NCI-H187 (cell line): ENCODE data around the gene LZTR1.

Experiments used
- DNase-seq, 2 experiments: peaks; one replicate each; lab custom pipeline; 2025; lab: John Stamatoyannopoulos, UW

The LZTR1 gene

DNA sequence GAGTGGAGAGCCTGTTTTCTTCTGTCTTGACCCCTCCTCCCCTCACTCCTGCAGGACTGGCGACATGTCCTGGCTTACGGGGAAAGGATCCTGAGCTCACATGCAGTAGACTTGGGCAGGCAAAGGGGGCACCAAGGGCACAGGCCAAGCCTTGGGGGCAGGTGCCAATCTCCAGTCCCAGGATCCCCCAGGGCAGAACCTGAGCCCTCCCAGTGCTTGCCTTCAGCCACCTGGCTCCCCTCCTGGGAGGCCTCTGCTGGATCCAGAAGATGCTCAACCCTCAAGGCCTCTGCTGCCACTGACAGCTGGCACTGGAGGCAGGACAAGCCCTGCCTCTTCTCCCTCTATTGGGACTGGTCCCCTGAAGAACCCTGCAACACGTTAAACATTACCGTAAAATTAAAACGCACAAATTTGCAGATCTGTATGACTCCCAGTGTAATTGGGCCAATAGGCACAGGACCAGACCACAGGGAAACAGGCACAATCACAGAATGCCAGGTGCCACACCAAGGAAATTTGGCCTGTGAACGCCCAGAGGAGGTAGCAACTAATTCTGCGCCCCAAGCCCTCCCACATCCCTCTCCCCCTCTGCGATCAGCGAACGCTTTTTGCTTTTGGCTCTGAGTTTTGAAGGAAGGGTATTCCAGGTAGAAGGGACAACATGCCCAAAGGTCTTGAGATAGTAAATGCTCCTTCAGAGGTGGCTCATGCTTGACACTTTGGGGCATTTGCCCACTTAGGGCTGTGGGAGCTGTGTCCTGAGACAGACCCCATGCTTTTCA is 967 bp upstream of the LZTR1 start:
- DNase-seq = no peak

DNA sequence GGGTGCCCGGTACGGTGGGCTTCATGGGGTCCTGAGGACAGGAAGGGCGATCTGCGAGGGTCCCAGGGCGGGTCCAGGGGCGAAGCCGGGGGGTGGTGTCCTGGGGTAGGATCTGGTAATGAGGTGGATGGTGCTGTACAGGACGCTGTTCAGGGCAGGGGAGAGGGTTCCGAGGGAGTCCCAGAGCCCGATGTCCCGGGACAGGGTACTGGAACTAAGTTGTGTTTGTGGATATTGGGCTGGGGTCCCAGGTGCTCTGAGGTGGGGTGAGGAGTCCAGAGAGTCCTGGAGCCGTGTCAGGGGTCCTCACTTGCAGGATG is 426 bp downstream of the LZTR1 start:
- no peak for DNase-seq

DNA sequence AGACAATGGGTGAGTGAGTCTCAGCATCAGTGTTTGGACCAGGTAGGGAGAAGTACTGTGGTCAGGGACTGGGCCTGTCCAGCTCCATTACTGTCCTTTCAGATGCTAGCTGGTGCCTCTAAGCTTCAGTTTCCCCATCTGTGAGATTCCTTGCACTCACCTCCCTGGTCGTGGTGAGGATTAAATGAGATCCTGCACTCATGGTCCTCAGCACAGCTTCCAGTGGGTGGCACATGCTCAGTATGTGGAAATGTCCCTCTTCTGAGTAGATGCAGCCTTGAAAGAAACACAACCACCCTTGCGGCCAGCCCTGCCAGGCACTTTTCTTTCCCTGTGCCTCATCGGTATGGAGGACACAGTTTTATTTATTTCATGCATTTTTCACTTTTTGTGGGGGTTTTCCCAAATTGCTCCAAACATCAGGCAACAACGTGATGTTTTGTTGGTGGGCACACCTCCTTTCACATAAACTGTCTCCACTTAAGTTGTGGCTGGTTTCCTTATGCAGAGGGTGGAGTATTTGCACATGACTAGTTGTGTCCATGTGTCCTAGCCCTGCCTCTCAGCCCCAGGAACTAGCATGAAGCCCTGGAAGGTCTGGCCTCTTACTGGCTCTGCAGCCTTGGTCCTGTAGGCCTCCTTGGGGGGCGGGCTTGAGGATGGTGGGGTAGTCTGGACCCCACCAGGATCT is 1.1 kb downstream of the LZTR1 start:
- no peak for DNase-seq

DNA sequence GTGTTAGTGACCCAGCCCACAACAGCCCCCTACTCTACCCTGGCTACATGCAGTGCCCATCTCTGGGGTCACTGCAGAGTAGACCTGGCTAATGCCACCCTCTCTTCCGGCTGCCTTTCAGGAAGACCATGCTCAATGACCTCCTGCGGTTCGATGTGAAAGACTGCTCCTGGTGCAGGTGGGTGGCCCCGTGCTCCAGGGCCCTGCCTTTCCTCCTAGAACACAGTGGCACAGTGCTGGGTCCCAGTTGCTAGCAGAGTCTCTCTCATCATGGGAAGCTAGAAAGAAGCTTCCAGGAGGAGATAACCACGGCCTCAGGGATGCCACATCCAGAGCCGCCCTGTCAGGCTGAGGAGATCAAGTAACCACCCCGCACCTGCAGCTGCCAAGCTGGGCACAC is 3.6 kb downstream of the LZTR1 start:
- DNase-seq = no peak

DNA sequence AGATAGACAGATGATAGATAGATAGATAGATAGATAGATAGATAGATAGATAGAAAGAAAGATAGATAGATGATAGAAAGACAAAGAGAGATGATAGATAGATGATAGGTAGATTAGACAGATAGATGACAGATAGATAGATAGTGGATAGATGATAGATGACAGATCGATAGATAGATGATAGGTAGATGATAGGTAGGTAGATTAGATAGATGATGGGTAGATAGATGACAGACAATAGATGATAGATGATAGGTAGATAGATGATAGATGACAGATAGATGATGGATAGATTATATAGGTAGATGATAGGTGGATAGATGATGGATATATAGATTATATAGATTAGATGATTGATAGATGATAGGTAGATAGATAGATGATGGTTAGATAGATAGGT is 4.3 kb downstream of the LZTR1 start:
- DNase-seq = no peak

DNA sequence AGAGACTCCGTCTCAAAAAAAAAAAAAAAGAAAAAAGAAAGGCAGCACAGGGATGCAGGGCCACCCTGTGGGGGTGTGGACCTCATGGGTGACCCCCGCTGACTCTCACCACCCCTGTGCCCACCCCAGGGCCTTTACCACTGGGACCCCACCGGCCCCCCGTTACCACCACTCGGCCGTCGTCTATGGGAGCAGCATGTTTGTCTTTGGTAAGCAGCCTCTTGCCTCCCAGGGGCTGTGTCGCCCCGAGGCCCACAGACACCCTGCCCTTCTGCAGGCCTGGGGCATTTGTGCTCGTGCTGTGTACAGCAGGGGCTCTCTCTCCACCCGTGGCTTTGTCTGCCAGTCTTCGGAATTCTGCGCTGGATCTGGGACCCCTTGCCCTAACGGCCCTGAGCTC is 5.3 kb downstream of the LZTR1 start:
- DNase-seq = no peak

DNA sequence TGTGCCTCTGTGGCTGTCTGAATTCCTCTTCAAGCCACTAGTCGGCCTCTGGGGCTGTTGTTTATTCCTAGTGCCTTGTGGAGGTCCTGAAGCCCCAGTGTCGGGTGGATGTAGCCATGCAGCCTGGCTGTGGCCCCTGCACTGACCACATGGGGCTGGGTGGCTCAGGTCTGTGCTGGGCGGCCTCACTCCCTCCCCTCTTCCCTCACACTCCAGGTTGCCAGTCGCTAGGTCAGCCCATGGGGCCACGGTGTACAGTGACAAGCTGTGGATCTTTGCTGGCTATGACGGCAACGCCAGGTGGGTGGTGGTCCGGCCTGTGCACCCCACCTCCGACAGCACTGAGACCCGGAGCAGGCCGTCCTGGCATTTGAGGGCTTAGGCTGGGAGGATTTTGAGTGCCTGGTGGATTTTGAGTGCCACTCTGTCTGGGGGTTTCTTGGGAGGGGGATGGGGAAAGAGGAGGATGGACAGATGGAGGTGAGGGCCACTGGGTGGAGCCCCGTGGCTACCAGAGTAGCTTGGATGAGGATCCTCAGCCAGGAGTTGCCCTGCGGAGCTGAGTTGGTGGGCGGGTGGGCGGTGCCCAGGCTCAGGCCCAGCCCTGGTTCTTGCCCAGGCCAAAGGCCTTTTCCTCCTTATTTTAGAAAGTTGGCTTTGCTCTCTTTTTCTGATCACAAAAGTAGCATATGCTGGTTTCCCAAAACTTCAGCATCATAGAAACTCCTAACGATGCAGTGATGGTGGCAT is 6.7 kb downstream of the LZTR1 start:
- no peak for DNase-seq

DNA sequence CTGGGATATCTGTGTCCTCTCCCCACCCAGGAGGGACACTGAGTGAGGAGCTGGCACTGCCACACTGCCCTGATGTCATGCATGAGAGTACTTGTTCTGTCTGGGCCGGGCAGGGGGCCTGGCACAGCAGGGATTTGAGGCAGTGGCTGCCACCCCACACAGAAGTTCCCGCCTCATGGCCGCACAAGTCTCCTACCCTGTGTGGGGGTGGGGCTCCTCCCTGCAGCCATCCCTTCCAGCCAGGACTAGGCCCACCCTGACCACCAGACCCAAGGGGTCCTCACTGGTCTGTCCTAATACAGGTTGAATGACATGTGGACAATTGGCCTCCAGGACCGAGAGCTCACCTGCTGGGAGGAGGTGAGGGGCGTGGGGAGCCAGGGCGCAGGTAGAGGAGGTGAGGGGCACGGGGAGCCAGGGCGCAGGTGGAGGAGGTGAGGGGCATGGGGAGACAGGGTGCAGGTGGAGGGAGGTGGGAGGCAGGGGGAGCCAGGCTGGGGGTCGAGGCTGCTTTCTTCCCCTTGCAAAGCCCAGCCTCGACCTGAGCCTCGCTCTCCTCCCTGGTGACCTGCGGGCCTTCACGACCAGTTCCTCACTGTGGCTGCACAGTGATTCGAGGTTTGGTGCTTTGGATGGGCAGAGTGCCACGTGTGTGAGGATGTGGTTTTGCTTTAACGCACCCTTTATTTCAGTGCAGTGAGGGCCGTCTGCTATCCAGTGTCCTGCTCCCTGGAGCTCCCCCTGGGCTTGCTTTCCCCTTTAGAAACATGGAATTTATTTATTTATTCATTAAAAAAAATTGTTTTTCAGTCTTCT is 7.4 kb downstream of the LZTR1 start:
- DNase-seq = no peak

DNA sequence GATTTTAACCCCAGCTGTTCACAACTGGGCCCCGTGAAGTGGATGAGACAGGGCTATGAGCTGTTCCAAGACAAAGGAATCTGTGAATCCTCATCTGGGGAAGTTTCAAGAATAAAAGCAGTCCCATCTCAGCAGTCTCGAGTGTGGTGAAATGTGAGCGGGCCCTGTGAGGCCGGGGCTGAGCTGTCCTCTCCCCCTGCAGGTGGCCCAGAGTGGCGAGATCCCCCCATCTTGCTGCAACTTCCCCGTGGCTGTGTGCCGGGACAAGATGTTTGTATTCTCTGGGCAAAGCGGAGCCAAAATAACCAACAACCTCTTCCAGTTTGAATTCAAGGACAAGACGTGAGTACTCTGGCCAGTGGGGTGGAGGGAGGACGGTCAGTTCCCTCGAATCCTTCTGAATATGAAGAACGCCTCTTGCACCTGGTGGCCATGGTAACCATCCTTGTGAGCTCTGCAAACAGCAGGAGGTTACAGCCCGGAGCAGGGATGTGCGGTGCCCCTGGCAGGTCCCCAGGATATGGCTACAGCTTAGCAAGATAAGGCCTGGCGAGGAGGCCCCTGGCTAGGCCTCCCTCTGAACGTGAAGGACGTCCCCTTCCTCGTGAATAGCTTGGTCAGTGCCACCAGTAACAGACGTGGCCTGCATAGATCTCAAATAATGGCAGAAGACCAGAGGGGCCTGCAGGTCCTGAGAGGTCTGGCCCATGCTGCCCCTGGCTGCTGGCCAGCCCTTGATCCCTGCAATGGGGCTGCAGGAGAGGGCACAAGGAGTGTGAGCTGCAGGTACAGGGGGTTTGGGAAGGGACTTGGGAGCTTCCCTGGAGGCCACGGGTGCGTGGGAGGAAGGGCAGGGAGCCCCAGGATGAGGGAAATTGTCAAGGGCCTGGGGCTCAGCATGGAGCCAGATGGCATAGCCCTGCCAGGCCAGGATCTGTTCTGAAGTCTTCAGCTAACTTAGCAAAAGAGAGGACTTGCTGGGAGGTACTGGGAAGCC is 8.4 kb downstream of the LZTR1 start:
- DNase-seq = no peak

DNA sequence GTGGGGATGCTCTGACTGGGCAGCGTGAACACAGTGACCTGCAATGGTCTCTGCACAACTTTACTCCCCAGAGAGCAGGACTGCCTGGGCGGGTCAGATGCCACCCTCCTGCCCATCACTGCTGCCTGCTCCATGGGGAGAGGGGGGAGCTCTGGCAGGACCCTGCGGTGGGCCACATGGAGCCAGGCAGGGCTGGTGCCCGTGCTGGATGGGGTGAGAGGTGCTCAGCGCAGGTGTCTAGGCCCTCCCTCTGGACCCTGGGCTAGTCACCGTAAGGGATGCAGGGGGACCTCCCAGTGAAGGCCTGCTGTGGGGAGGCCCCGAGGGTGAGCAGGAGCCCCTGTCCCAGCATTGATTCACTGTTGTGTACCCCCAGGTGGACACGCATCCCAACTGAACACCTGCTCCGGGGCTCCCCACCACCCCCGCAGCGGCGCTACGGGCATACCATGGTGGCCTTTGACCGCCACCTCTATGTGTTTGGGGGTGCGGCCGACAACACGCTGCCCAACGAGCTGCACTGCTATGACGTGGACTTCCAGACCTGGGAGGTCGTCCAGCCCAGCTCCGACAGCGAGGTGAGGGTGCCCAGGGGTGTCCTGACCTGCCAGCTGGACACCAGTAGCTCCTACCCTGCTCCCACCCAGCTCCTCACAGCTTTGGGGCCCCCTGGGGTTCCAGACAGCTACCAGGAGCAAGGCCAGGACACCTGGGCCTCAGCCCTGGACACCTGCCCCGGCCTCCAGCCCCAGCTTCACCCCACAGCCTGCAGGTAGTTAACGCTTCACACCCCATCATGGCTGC is 9.4 kb downstream of the LZTR1 start:
- no peak for DNase-seq

DNA sequence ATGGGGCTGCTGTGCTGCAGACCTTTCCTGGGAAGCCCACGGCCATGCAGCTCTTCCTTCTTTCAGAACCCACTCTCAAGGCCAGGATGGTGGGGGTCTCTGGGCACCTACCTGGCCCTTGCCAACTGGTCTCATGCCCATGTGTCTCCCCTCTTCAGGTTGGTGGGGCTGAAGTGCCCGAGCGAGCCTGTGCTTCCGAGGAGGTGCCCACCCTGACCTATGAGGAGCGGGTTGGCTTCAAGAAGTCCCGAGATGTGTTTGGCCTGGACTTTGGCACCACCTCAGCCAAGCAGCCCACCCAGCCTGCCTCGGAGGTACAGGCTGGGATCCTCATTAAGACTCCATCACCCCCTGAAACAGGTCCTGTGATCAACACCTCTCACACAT is 10.0 kb downstream of the LZTR1 start:
- no peak for DNase-seq

DNA sequence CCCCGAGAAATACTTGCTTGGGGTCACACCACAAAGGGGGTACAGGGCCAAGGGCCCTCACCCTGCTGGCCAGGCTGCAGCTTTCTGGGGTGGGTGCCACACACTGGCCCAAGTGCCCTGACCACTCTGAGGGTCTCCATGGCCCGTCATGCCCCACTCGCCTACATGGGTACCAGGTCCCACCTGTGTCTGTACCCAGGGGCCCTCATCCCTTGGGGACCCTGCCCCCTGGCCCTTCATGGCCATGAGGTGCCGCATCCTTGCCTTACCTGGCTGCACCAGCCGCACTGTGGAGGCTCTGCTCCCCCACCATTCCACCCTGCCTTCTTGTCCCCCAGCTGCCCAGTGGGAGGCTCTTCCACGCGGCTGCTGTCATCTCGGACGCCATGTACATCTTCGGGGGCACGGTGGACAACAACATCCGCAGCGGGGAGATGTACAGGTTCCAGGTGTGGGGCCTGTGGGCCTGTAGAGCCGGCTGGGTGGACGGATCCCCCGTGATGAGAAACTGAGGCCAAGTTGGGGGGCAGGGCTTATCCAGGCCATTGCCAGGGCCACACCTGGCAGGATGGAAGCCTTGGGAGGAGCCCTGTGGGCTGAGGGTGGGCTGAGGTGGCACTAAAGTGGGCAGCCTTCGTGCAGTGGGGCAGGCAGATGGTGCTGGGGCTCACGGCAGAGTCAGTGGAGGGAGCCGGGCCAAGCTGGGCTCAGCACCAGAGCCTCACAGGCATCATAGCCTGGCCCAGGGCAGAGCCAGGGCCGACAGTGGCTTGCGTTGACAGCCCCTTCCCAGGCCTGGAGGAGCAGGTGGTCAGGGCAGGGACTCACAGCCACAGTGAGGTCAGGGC is 10.6 kb downstream of the LZTR1 start:
- no peak for DNase-seq

DNA sequence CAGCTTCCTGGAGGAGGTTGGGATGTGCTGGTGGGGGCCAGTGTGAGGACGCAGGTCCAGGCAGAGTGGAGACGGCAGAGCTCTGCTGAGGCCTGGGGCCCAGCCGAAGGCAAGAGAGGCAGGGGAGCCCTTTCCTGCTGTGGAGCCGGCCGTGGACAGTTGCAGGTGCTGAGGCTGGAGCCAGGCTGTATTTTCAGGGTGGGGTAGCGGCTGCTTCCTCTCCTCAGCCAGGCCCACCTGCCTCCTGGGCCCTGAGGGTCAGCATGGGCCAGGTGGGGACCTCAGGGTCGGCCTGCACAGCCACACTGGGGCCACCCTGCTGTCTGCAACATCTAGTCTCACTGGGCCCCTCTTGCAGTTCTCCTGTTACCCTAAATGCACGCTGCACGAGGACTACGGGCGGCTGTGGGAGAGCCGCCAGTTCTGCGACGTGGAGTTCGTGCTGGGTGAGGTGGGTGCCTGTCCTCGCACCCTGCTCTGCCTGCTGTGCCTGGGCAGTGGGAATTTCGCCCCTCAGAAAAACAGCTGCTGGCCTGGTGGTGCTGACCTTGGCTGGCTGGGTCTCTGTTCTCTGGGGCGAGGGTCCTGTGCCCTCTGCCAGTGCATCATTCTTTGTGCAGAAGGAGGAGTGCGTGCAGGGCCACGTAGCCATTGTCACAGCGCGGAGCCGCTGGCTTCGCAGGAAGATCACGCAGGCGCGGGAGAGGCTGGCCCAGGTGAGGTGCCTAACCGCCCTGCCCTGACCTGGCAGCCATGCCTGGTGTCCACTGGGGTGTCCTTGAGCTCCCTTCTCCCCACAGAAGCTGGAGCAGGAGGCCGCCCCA is 11.4 kb downstream of the LZTR1 start:
- no peak for DNase-seq

DNA sequence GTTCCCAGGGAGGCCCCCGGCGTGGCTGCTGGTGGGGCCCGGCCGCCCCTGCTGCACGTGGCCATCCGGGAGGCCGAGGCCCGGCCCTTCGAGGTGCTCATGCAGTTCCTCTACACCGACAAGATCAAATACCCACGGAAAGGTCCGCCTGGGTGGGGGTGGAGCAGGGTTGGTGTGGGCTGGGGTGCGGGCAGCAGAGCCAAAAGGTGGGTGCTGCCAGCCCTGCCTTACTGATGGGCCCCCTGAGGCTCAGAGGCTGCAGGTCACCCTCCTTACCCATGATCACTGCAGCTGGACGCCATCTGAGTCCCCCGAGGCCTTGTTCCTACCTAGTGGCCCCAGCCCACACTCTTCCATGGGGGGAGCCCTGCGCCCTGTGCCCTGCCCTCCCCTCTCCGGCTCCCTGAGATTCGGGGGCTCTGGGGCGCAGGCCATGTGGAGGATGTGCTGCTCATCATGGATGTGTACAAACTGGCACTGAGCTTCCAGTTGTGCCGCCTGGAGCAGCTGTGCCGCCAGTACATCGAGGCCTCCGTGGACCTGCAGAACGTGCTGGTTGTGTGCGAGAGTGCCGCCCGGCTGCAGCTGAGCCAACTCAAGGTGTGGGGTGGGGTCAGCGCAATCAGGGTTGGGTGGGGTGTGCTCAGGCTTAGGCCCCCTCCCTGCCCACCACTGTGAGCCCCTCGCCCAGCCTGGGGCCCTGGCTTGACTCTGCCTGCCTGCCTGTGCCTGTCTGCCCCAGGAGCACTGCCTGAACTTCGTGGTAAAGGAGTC is 12.2 kb downstream of the LZTR1 start:
- DNase-seq = no peak

DNA sequence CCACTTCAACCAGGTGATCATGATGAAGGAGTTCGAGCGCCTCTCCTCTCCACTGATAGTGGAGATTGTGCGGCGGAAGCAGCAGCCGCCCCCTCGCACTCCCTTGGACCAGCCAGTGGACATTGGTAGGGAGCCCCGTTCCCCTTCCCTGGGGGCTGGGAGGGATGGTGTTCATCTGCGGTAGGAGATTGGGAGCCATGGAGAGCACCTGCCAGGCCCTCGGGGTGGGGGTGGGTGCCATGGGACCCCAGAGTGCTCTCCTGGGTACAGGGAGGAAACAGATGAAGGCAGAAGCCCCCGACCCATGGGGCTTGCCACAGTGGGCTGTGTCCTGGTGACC is 12.8 kb downstream of the LZTR1 start:
- no peak for DNase-seq

DNA sequence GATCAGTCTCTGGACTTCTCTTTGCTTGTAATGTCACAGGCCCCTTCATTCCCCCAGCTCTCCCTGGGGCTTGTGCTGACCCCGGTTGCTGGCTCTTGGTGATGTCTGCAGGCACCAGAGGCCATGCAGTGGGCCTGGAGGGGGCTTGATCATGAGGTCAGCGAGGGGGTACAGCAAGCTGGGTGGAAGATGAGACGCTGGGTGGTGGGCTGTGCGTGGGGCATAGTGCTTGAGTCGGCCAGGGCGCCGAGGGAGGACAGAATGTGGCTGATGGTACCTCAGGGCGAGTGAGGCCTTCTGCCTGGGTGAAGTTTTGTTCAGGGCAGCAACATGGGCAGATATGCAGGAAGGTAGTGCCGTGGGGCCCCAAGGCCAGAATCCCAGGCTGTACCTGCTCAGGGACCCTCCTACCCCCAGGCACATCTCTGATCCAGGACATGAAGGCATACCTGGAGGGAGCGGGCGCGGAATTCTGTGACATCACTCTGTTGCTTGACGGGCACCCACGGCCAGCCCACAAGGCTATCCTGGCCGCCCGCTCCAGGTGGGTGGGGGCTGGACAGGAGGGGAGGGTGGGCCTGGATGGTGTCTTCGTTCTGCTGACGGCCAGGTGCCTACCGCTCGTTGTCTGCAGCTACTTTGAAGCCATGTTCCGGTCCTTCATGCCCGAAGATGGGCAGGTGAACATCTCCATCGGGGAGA is 13.4 kb downstream of the LZTR1 start:
- DNase-seq = no peak

DNA sequence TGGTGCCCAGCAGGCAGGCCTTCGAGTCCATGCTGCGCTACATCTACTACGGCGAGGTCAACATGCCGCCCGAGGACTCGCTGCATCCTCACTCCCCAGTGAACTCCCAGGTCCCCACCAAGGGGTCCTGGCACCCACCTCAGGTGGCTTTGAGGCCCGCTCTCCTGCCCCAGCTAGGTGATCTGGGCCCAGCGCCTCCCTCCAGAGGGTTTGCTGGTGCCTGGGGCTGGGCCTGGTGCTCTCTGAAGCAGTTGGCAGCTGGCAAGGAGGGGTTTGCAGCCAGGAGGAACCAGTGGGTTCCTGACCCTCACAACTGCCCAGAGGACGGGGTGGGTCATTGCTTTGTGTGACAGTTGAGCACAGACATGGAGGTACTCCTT is 13.9 kb downstream of the LZTR1 start:
- DNase-seq = no peak
